Kidney epithelial cell (primary cell): Measurements from ENCODE around the gene SELENOF. TPM values are rescaled to one million over a fixed set of nuclear protein-coding genes. Genes with fewer than 3 reads are reported as not detected.
A peak's percentile ranks its signal among the peaks of the same experiment; 100 is the strongest.

Source experiments
- DNase-seq: peaks from one replicate; pipeline ENCODE4 v3.0.0-alpha.2; 2010; ENCODE audit warnings: low read depth
- H3K27me3 ChIP-seq: 2 replicates; pipeline ENCODE4 v1.6.0; 2011; ENCODE audit warnings: low read length; ENCODE audit not compliant: control insufficient read depth, insufficient read depth
- H3K36me3 ChIP-seq: 2 replicates; pipeline ENCODE4 v1.5.1; 2011; ENCODE audit warnings: low read length; ENCODE audit not compliant: control insufficient read depth, insufficient read depth
- H3K4me3 ChIP-seq: 2 replicates; pipeline ENCODE4 v1.5.1; 2011; ENCODE audit warnings: low read depth, mild to moderate bottlenecking, control low read depth, low read length
- total RNA-seq: library from RNA; depleted of rRNA; stranded (reverse); fragments of >200 nt; gene quantifications from 2 replicates; pipeline ENCODE4 v1.2.3, GENCODE V29; 2015
- TF ChIP-seq, protein P1 (sequence below): IDR thresholded peaks from 2 replicates; pipeline ENCODE4 v1.5.1; 2011; ENCODE audit warnings: mild to moderate bottlenecking, moderate library complexity, low read length, control low read depth, inconsistent platforms; ENCODE audit not compliant: insufficient read depth, poor library complexity, severe bottlenecking

Gene SELENOF
- total RNA-seq, 1 donor from 2014 or later: 186 TPM

DNA sequence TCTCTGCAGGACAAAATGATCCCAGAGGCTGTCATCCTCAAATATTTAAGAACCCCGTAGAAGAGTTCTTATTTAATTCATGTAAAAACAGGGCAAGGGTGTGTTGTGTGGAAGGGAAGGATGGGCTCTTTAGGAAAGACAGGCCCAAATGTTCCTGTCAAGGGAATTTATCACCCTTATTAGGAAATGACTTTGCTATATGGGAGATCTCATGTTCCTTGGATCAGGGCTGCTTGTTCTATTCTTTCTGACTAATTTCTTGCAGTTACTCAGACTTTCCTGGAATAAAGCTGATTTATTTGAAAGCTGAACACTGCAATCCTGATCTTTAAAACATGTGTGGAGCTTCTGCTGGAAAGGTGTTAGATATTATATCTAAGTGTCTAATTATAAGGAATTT lies 72.8 kb downstream of the SELENOF start:
- Histone ChIP-seq H3K4me3 (no peak overlapping the region), H3K27me3 (no peaks in the 10 kb centered on the region), H3K36me3 (no peaks in the 10 kb centered on the region)
- TF ChIP-seq, protein P1, sequence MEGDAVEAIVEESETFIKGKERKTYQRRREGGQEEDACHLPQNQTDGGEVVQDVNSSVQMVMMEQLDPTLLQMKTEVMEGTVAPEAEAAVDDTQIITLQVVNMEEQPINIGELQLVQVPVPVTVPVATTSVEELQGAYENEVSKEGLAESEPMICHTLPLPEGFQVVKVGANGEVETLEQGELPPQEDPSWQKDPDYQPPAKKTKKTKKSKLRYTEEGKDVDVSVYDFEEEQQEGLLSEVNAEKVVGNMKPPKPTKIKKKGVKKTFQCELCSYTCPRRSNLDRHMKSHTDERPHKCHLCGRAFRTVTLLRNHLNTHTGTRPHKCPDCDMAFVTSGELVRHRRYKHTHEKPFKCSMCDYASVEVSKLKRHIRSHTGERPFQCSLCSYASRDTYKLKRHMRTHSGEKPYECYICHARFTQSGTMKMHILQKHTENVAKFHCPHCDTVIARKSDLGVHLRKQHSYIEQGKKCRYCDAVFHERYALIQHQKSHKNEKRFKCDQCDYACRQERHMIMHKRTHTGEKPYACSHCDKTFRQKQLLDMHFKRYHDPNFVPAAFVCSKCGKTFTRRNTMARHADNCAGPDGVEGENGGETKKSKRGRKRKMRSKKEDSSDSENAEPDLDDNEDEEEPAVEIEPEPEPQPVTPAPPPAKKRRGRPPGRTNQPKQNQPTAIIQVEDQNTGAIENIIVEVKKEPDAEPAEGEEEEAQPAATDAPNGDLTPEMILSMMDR: no peak
- DNase-seq: no peak

DNA sequence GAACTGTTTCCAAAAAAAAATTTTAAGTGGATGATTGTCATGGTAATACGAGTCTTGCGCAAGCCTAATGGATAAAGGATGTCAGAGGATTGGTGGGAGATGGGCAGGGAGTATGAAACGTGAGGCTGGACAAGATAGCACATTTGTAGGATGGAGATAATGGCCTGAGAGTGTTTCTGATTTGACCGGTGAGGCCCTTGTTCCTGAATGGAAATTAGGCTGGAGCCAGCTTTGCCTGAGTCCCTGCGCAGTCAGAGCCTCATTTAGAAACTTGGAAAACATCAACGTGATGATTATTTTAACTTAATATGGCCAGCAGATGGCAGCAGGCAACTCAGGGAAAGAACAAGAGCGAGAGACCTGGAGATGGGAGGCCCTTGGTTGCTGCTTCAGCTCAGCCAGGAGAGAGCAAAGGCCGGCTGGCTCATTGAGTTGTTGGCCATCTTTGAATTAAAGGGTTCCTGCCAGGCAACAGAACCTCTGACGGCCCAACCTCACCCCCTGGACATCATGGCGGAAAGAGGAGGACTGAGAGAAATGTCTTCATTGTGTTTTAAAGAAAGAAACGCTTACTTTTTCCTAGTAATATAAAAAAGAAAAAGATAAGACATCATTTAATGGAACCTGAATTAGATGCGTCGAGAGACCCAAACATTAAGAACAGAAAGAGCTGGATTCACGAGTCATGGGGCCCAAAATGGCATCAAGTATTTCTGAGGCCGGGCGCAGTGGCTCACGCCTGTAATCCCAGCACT lies 80.3 kb downstream of the SELENOF start:
- no peak overlapping the region for H3K4me3 ChIP-seq
- TF ChIP-seq, protein P1: peak; percentile 60
- no peaks in the 10 kb centered on the region for H3K27me3 ChIP-seq
- H3K36me3 ChIP-seq: no peaks in the 10 kb centered on the region
- peak; percentile 59 for DNase-seq

DNA sequence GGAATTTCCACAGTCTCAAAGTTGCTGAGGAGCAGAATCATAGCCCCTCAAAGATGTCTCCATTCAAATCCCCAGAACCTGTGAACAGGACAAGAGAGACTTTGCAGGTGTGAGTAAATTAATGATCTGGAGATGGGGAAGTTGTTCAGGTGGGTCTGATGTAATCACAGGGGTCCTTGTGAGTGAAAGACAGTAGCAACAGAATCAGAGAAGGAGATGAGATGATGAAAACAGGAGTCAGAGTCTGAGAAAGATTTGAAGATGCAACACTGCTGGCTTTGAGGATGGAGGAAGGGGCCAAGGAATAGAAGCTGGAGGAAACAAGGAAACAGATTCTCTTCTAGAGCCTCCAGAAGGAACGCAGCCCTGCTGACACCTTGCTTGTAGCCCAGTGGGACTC lies 81.5 kb downstream of the SELENOF start:
- DNase-seq: no peak
- Histone ChIP-seq H3K36me3 (no peaks in the 10 kb centered on the region), H3K4me3 (no peak overlapping the region), H3K27me3 (no peaks in the 10 kb centered on the region)
- TF ChIP-seq, protein P1: no peak

DNA sequence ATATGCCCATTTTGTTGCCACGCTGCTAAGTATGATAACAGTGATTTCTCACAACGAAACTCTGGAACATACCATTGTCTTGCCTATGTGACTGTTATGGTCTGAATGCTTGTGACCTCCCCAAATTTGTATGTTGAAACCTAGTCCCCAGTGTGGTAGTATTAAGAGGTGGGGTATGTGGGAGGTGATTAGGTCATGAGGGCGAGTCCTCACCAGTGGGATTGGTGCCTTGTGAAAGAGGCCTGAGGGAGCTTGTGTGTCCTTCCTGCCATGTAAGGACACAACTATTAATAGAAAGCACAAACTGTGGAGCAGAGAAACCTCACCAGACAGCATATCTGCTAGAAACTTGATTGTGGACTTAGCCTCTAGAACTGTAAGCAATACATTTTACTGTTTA lies 84.6 kb downstream of the SELENOF start:
- Histone ChIP-seq H3K27me3 (no peaks in the 10 kb centered on the region), H3K4me3 (no peak overlapping the region), H3K36me3 (no peaks in the 10 kb centered on the region)
- no peak for DNase-seq
- TF ChIP-seq, protein P1: no peak

DNA sequence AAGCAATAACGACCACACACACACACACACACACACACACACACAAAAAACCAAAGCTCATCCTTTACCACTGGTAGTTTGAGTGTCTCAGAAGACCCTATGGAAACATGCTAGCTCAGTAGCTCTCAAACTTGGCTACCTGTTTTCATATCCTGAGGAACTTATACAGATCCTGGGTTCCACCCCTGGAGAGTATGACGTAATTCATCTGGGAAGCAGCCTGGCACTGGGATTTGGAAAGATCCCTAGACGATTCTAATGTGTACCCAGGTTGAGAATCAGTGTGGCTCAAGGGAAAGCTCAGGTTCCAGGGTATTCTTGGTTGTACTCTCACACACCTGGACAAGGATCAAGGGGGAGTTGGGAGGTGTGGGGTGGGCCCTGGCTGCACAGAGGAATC lies 85.9 kb downstream of the SELENOF start:
- TF ChIP-seq, protein P1: no peak
- H3K36me3 ChIP-seq: no peaks in the 10 kb centered on the region
- no peak for DNase-seq
- H3K4me3 ChIP-seq: no peak overlapping the region
- no peaks in the 10 kb centered on the region for H3K27me3 ChIP-seq

DNA sequence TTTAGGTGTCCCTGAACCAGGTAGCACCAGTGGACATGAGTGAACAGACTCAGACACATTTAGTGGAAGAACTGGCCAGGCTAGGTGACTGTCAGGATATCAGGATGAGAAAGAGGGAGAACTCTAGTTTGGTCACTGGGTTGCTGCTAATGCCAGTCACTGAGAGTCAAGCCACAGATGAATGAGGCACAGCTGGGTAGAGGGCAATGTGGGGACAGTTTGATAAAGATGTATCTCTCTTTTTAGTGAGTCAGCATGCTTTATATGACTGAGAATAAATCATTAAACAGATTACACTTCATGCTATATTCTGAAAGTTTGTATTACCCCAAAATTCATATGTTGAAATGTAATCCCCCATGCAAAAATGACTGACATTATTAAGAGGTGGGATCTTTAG lies 87.1 kb downstream of the SELENOF start:
- Histone ChIP-seq H3K27me3 (no peaks in the 10 kb centered on the region), H3K36me3 (no peaks in the 10 kb centered on the region), H3K4me3 (no peak overlapping the region)
- TF ChIP-seq, protein P1: no peak
- DNase-seq: no peak
